ENCODE measurements around the gene DEFB131B. TPM values are rescaled to one million over a fixed set of nuclear protein-coding genes. Genes with fewer than 3 reads are reported as not detected.

The DEFB131B gene
- total and polyA plus RNA-seq, 9 of the 15 experiments (the other 6 are each of a cell fraction or from before 2014, with no cell fraction given), result not detected

DNA sequence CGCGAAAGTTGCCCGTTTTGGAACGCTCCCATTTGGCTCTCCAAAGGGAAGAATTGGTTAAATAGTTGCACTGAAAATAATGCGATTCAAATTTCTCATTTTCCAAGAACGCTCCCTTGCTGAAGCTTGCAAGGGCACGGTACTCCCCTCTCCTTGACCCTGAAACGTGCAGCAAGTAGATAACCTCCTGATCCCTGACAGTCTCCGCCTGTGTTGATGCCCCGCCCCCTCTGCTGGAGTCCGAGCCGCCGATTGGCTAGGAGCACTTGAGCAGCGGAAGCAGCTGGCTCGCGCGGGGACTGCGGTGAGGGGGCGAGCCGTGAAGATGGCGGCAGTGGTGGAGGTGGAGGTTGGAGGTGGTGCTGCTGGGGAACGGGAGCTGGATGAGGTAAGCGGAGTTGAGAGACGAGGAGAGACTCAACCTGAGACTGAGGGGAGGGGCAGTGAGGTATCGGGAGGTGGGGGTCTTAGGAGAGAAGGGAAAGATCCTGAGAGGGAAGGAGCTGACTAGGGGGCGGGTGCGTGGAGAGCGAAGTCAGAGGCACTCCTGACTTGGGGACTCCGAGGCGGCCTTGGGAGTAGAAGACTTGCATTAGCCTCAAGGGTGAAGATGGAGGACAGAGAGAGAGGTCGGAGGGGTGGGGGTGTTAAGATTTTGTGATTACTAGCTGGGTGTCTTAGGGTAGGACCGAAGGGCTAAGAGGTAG, 50.6 kb downstream of the DEFB131B start, which contains the start of gene RNF121:
RNF121 (plus strand) TSS at position 310 of the 707 bp plus-strand sequence; CDS start at position 326, 16 bp downstream.
- H3K79me2 ChIP-seq (ENCODE audit: control insufficient read depth, insufficient read depth, low read length), result peaks cover 69% of the 10 kb centered on the region
- peaks cover 6 to 10% of the 10 kb centered on the region in 2 experiments; a peak in 2 of 5 replicates for H3K4me1 ChIP-seq (replicated peaks in 1 of 2; ENCODE audit: control insufficient read depth in 2 of 2, insufficient read depth in 2 of 2, low read length in 2 of 2)
- in situ Hi-C loops (cut with MboI) (no loop called here), intact Hi-C loops (cut with micrococcal nuclease) (no loop called here)
- FAIRE-seq, result no peak
- H3K9ac ChIP-seq (ENCODE audit: insufficient read depth in 1 of 2, low read depth in 2 of 2, low read length in 2 of 2), result peak within 1 kb of the TSS; percentile 97
- no peaks in the 10 kb centered on the region for H3K27me3 ChIP-seq (ENCODE audit: control insufficient read depth in 2 of 2, insufficient read depth in 2 of 2, low read length in 2 of 2)
- H3K9me1 ChIP-seq (ENCODE audit: control insufficient read depth, insufficient read depth, low read length), result no peaks in the 10 kb centered on the region
- peak within 1 kb of the TSS; percentile 53 for H3K4me3 ChIP-seq
- peak within 1 kb of the TSS; percentile 99 for H2AFZ ChIP-seq (ENCODE audit: low read depth, low read length)
- DNase-seq (ENCODE audit: extremely low read depth in 1 of 4, low spot score in 3 of 4), result peak; percentile 96 to 98 (median 96)
- H3K4me2 ChIP-seq (ENCODE audit: insufficient read depth, low read length), result peak within 1 kb of the TSS; percentile 82
- H3K9me3 ChIP-seq (replicated peaks; ENCODE audit: control insufficient read depth, insufficient read depth, low read depth, low read length), result no peaks in the 10 kb centered on the region
- ChIA-PET CTCF (ENCODE audit: low intra/inter-chr PET ratio) (no interaction called here), POLR2A (interaction anchor here (0.7 to 6.9 kb wide), 9 partner anchors 9 to 183 kb away, joined by 3 to 55 read pairs (median 3); partner anchors contain the start of gene ANAPC15)
- WGBS (ENCODE audit: insufficient coverage, low coverage, missing lambda C conversion rate), result under 1% methylated on average over 29 of the region's 32 CpGs
- H3K27ac ChIP-seq (ENCODE audit: extremely low read depth, low read depth, low read length), result peak within 1 kb of the TSS; percentile 99
- H4K20me1 ChIP-seq (replicated peaks; ENCODE audit: control insufficient read depth, insufficient read depth, low read length), result peaks cover 16% of the 10 kb centered on the region; the same call in 1 of the 2 replicates
- BruUV-seq (replicated peaks), result no TSS peak
- peaks cover 21% of the 10 kb centered on the region; the same call in 2 of the 3 replicates for H3K36me3 ChIP-seq (ENCODE audit: control insufficient read depth, insufficient read depth, low read length)
- peak; percentile 97 for ATAC-seq
- peak in 1 of 2 experiments; percentile 100 for TF ChIP-seq NCOA2 (IDR thresholded peaks at IDR 0.05; ENCODE audit: partially characterized antibody in 2 of 2)
- no peak for TF ChIP-seq RBM14 (IDR thresholded peaks at IDR 0.05; ENCODE audit: borderline replicate concordance, insufficient read depth, low read depth, low read length)
- TF ChIP-seq FOXJ3 (CRISPR knock-in tag; IDR thresholded peaks at IDR 0.05), result no peak
- peak; percentile 92 for TF ChIP-seq LARP7 (IDR thresholded peaks at IDR 0.05)
- TF ChIP-seq ADNP (tag; IDR thresholded peaks at IDR 0.05), result no peak
- TF ChIP-seq, protein P1, sequence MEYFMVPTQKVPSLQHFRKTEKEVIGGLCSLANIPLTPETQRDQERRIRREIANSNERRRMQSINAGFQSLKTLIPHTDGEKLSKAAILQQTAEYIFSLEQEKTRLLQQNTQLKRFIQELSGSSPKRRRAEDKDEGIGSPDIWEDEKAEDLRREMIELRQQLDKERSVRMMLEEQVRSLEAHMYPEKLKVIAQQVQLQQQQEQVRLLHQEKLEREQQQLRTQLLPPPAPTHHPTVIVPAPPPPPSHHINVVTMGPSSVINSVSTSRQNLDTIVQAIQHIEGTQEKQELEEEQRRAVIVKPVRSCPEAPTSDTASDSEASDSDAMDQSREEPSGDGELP (CRISPR knock-in tag; IDR thresholded peaks at IDR 0.05; ENCODE audit: borderline replicate concordance), result peak; percentile 100
- 0 out of 2 replicates have a peak, but pooled peaks have one; percentile 14 for TF ChIP-seq BCOR (IDR thresholded peaks at IDR 0.05)
- no peak for TF ChIP-seq RBM39 (optimal IDR thresholded peaks at IDR 0.05; ENCODE audit: low read depth, low read length)
- TF ChIP-seq, protein P2, sequence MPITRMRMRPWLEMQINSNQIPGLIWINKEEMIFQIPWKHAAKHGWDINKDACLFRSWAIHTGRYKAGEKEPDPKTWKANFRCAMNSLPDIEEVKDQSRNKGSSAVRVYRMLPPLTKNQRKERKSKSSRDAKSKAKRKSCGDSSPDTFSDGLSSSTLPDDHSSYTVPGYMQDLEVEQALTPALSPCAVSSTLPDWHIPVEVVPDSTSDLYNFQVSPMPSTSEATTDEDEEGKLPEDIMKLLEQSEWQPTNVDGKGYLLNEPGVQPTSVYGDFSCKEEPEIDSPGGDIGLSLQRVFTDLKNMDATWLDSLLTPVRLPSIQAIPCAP (CRISPR knock-in tag; IDR thresholded peaks at IDR 0.05; ENCODE audit: borderline replicate concordance), result no peak
- peak; percentile 34; the same call in 1 of the 2 replicates for TF ChIP-seq ZBTB7A (IDR thresholded peaks at IDR 0.05; ENCODE audit: borderline replicate concordance, control insufficient read depth, low read depth, low read length)
- TF ChIP-seq ZNF224 (CRISPR knock-in tag; IDR thresholded peaks at IDR 0.05), result no peak
- TF ChIP-seq ZNF764 (CRISPR knock-in tag; IDR thresholded peaks at IDR 0.05; ENCODE audit: low read depth), result no peak
- peak; percentile 72 to 78; a peak in 3 of 4 replicates for TF ChIP-seq SIN3A (IDR thresholded peaks at IDR 0.05; ENCODE audit: borderline replicate concordance in 2 of 2, control insufficient read depth in 1 of 2, low read depth in 2 of 2, low read length in 2 of 2)
- TF ChIP-seq SAP30 (IDR thresholded peaks at IDR 0.05; ENCODE audit: borderline replicate concordance, insufficient read depth, low read depth, low read length, poor library complexity, severe bottlenecking), result peak; percentile 85
- TF ChIP-seq, protein P3, sequence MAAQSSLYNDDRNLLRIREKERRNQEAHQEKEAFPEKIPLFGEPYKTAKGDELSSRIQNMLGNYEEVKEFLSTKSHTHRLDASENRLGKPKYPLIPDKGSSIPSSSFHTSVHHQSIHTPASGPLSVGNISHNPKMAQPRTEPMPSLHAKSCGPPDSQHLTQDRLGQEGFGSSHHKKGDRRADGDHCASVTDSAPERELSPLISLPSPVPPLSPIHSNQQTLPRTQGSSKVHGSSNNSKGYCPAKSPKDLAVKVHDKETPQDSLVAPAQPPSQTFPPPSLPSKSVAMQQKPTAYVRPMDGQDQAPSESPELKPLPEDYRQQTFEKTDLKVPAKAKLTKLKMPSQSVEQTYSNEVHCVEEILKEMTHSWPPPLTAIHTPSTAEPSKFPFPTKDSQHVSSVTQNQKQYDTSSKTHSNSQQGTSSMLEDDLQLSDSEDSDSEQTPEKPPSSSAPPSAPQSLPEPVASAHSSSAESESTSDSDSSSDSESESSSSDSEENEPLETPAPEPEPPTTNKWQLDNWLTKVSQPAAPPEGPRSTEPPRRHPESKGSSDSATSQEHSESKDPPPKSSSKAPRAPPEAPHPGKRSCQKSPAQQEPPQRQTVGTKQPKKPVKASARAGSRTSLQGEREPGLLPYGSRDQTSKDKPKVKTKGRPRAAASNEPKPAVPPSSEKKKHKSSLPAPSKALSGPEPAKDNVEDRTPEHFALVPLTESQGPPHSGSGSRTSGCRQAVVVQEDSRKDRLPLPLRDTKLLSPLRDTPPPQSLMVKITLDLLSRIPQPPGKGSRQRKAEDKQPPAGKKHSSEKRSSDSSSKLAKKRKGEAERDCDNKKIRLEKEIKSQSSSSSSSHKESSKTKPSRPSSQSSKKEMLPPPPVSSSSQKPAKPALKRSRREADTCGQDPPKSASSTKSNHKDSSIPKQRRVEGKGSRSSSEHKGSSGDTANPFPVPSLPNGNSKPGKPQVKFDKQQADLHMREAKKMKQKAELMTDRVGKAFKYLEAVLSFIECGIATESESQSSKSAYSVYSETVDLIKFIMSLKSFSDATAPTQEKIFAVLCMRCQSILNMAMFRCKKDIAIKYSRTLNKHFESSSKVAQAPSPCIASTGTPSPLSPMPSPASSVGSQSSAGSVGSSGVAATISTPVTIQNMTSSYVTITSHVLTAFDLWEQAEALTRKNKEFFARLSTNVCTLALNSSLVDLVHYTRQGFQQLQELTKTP (IDR thresholded peaks at IDR 0.05; ENCODE audit: low read depth in 1 of 2, partially characterized antibody in 2 of 2), result peak in 1 of 2 experiments; percentile 25

Data from K562 (cell line).